ENCODE data around the gene MYLK.

MYLK gene

GRCh38 chr3:123693584-123694190, 190.4 kb downstream of the MYLK start:
- no peak for DNase-seq

- DNase-seq: no peak
These were observed 191.5 kb downstream of the MYLK start for GRCh38 chr3:123692671-123693070.

GRCh38 chr3:123692041-123692440, 192.1 kb downstream of the MYLK start:
- peak; percentile 31 for DNase-seq

GRCh38 chr3:123689831-123690230, 194.3 kb downstream of the MYLK start:
- DNase-seq: no peak

- peak; percentile 99 for DNase-seq
These were observed 195.8 kb downstream of the MYLK start for GRCh38 chr3:123688241-123688747.

- DNase-seq: peak; percentile 28
These were observed 196.8 kb downstream of the MYLK start for GRCh38 chr3:123687286-123687685.

GRCh38 chr3:123686251-123686650, 197.9 kb downstream of the MYLK start:
- no peak for DNase-seq

- DNase-seq: no peak
These were observed 198.4 kb downstream of the MYLK start for GRCh38 chr3:123685780-123686179.

- no peak for DNase-seq
These were observed 199.5 kb downstream of the MYLK start for GRCh38 chr3:123684636-123685035.

GRCh38 chr3:123684209-123684608, 199.9 kb downstream of the MYLK start:
- DNase-seq: no peak

GRCh38 chr3:123683505-123684154, 200.5 kb downstream of the MYLK start:
- no peak for DNase-seq

- DNase-seq: peak; percentile 42
These were observed 201.2 kb downstream of the MYLK start for GRCh38 chr3:123682781-123683504.

- DNase-seq: no peak
These were observed 201.8 kb downstream of the MYLK start for GRCh38 chr3:123682302-123682701.

- DNase-seq: no peak
These were observed 204.3 kb downstream of the MYLK start for GRCh38 chr3:123679712-123680386.

GRCh38 chr3:123678108-123678511, 206.0 kb downstream of the MYLK start:
- DNase-seq: peak; percentile 95

- DNase-seq: no peak
These were observed 211.5 kb downstream of the MYLK start for GRCh38 chr3:123672429-123673146.

- DNase-seq: no peak
These were observed 213.4 kb downstream of the MYLK start for GRCh38 chr3:123670743-123671142.

GRCh38 chr3:123668906-123669305, 215.2 kb downstream of the MYLK start:
- DNase-seq: no peak

- DNase-seq: no peak
These were observed 216.3 kb downstream of the MYLK start for GRCh38 chr3:123667784-123668183.

- DNase-seq: no peak
These were observed 219.4 kb downstream of the MYLK start for GRCh38 chr3:123664753-123665152.

- no peak for DNase-seq
These were observed 220.2 kb downstream of the MYLK start for GRCh38 chr3:123663977-123664376.

GRCh38 chr3:123661973-123662372, 222.2 kb downstream of the MYLK start:
- no peak for DNase-seq

- DNase-seq: peak; percentile 89
These were observed 223.2 kb downstream of the MYLK start for GRCh38 chr3:123660900-123661299.

Data from EL (cell line).